Measurements from ENCODE around the gene PSMC3.

The PSMC3 gene

GRCh38 chr11:47374720-47375019 is 51.6 kb downstream of the PSMC3 start:
- Histone ChIP-seq H3K4me1 (ENCODE audit: insufficient read depth, poor library complexity, severe bottlenecking) (no peaks in the 10 kb centered on the region), H3K27me3 (ENCODE audit: insufficient read depth, poor library complexity, severe bottlenecking) (no peaks in the 10 kb centered on the region), H3K27ac (ENCODE audit: poor library complexity, severe bottlenecking) (no peak overlapping the region), H3K9me3 (ENCODE audit: severe bottlenecking) (no peaks in the 10 kb centered on the region), H3K4me3 (ENCODE audit: severe bottlenecking) (no peak overlapping the region), H3K36me3 (ENCODE audit: low read depth) (no peaks in the 10 kb centered on the region)
- TF ChIP-seq CTCF (IDR thresholded peaks at IDR 0.05; ENCODE audit: poor library complexity, severe bottlenecking) = no peak
- ATAC-seq (ENCODE audit: low read depth) = no peak
- no peak for DNase-seq (ENCODE audit: low spot score)

- Histone ChIP-seq H3K27ac (ENCODE audit: poor library complexity, severe bottlenecking) (no peak overlapping the region), H3K36me3 (ENCODE audit: low read depth) (no peaks in the 10 kb centered on the region), H3K27me3 (ENCODE audit: insufficient read depth, poor library complexity, severe bottlenecking) (no peaks in the 10 kb centered on the region), H3K4me3 (ENCODE audit: severe bottlenecking) (no peak overlapping the region), H3K9me3 (ENCODE audit: severe bottlenecking) (no peaks in the 10 kb centered on the region), H3K4me1 (ENCODE audit: insufficient read depth, poor library complexity, severe bottlenecking) (no peaks in the 10 kb centered on the region)
- DNase-seq (ENCODE audit: low spot score) = peak; percentile 71
- ATAC-seq (ENCODE audit: low read depth) = peak; percentile 86
- TF ChIP-seq CTCF (IDR thresholded peaks at IDR 0.05; ENCODE audit: poor library complexity, severe bottlenecking) = peak; percentile 94
Observed at GRCh38 chr11:47373876-47374719, 52.1 kb downstream of the PSMC3 start.

- TF ChIP-seq CTCF (IDR thresholded peaks at IDR 0.05; ENCODE audit: poor library complexity, severe bottlenecking) = no peak
- H3K9me3 ChIP-seq (ENCODE audit: severe bottlenecking) = no peaks in the 10 kb centered on the region
- DNase-seq (ENCODE audit: low spot score) = no peak
- no peaks in the 10 kb centered on the region for H3K4me1 ChIP-seq (ENCODE audit: insufficient read depth, poor library complexity, severe bottlenecking)
- ATAC-seq (ENCODE audit: low read depth) = no peak
- no peak overlapping the region for H3K27ac ChIP-seq (ENCODE audit: poor library complexity, severe bottlenecking)
- H3K4me3 ChIP-seq (ENCODE audit: severe bottlenecking) = no peak overlapping the region
- no peaks in the 10 kb centered on the region for H3K36me3 ChIP-seq (ENCODE audit: low read depth)
- no peaks in the 10 kb centered on the region for H3K27me3 ChIP-seq (ENCODE audit: insufficient read depth, poor library complexity, severe bottlenecking)
Observed at GRCh38 chr11:47372422-47372821, 53.8 kb downstream of the PSMC3 start.

GRCh38 chr11:47369676-47370075 is 56.6 kb downstream of the PSMC3 start:
- TF ChIP-seq CTCF (IDR thresholded peaks at IDR 0.05; ENCODE audit: poor library complexity, severe bottlenecking) = no peak
- Histone ChIP-seq H3K4me1 (ENCODE audit: insufficient read depth, poor library complexity, severe bottlenecking) (no peaks in the 10 kb centered on the region), H3K27ac (ENCODE audit: poor library complexity, severe bottlenecking) (no peak overlapping the region), H3K27me3 (ENCODE audit: insufficient read depth, poor library complexity, severe bottlenecking) (no peaks in the 10 kb centered on the region), H3K36me3 (ENCODE audit: low read depth) (no peaks in the 10 kb centered on the region), H3K9me3 (ENCODE audit: severe bottlenecking) (no peaks in the 10 kb centered on the region), H3K4me3 (ENCODE audit: severe bottlenecking) (no peak overlapping the region)
- DNase-seq (ENCODE audit: low spot score) (no peak), ATAC-seq (ENCODE audit: low read depth) (no peak)
